Breast epithelium (tissue), 3 donors: ENCODE measurements around the gene GORASP1.

Experiments used
- POLR2AphosphoS5 ChIP-seq, 3 donors: sonication (generic); formaldehyde crosslinking; IDR thresholded peaks; one replicate each; pipeline ENCODE4 v1.6.1; 2017; ENCODE audit warnings: antibody characterized with exemption in 3 of 3
- TF ChIP-seq, protein P1 (sequence below), 3 donors: fragments of 450-650 bp; IDR thresholded peaks; one replicate each; pipeline ENCODE4 v1.5.1; 2016 to 2017; ENCODE audit warnings: antibody characterized with exemption in 3 of 3, mild to moderate bottlenecking in 3 of 3, moderate library complexity in 3 of 3

- TF ChIP-seq, protein P1, sequence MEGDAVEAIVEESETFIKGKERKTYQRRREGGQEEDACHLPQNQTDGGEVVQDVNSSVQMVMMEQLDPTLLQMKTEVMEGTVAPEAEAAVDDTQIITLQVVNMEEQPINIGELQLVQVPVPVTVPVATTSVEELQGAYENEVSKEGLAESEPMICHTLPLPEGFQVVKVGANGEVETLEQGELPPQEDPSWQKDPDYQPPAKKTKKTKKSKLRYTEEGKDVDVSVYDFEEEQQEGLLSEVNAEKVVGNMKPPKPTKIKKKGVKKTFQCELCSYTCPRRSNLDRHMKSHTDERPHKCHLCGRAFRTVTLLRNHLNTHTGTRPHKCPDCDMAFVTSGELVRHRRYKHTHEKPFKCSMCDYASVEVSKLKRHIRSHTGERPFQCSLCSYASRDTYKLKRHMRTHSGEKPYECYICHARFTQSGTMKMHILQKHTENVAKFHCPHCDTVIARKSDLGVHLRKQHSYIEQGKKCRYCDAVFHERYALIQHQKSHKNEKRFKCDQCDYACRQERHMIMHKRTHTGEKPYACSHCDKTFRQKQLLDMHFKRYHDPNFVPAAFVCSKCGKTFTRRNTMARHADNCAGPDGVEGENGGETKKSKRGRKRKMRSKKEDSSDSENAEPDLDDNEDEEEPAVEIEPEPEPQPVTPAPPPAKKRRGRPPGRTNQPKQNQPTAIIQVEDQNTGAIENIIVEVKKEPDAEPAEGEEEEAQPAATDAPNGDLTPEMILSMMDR (IDR thresholded peaks at IDR 0.05) = no peak
- no peak for TF ChIP-seq POLR2AphosphoS5 (IDR thresholded peaks at IDR 0.05)
These were observed 21.3 kb downstream of the GORASP1 start for GRCh38 chr3:39086144-39086543.
